ENCODE data around the gene POLA1. TPM values are rescaled to one million over a fixed set of nuclear protein-coding genes. Genes with fewer than 3 reads are reported as not detected.

POLA1 gene
- total RNA-seq, 4 donors from 2014 or later = 9.4 to 15.7 (median 10.0) TPM

DNA sequence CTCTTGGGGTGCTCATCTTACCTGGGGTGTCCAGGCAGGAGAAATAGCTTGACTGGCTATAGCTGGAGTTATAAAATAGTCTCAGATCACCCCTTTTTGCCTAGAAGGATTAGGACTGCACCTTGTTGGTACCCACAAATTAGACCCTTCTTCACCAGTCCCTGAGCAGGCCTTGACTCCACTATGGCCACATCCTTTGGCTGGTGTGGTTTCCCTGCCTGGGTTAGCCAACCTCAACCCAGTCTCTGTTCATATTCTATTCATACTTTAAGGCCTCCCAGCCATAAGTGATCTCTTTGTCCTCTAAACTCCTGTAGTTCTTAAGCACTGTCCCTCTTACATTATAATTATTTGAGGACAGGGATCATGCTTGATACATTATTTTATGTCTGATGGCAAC, 252.7 kb downstream of the POLA1 start:
- DNase-seq (ENCODE audit: extremely low spot score) = no peak
- Histone ChIP-seq H3K9me3 (no peaks in the 10 kb centered on the region), H3K4me1 (no peaks in the 10 kb centered on the region), H3K36me3 (no peaks in the 10 kb centered on the region), H3K27ac (replicated peaks in 1 of 4) (no peak overlapping the region), H3K4me3 (no peak overlapping the region), H3K27me3 (no peaks in the 10 kb centered on the region)
- intact Hi-C loops (cut with DNase I) = no loop called here
- TF ChIP-seq POLR2A (IDR thresholded peaks at IDR 0.05; ENCODE audit: low read depth) = no peak
- TF ChIP-seq, protein P1, sequence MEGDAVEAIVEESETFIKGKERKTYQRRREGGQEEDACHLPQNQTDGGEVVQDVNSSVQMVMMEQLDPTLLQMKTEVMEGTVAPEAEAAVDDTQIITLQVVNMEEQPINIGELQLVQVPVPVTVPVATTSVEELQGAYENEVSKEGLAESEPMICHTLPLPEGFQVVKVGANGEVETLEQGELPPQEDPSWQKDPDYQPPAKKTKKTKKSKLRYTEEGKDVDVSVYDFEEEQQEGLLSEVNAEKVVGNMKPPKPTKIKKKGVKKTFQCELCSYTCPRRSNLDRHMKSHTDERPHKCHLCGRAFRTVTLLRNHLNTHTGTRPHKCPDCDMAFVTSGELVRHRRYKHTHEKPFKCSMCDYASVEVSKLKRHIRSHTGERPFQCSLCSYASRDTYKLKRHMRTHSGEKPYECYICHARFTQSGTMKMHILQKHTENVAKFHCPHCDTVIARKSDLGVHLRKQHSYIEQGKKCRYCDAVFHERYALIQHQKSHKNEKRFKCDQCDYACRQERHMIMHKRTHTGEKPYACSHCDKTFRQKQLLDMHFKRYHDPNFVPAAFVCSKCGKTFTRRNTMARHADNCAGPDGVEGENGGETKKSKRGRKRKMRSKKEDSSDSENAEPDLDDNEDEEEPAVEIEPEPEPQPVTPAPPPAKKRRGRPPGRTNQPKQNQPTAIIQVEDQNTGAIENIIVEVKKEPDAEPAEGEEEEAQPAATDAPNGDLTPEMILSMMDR (IDR thresholded peaks at IDR 0.05) = no peak
- TF ChIP-seq POLR2AphosphoS5 (IDR thresholded peaks at IDR 0.05) = no peak

DNA sequence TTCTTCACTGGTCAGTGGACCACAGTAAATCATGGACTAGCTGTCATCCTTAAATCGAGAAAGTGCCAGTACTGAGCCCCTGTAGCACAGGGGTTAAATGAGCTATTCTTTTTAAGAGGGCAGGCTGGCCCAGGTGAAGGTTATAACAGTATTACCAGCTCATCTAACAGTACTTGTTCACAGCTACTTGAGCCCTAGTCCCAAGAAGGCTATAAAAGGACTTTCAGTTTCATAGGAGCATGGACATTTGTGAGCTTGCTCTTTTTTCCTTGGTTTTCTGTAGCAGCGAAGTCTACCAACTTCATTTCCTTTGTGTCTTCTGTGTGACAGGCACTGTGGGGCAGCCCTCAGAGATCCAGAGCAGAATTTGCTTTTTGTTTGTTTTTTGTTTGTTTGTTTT, 261.0 kb downstream of the POLA1 start:
- H3K27ac ChIP-seq (replicated peaks in 1 of 4) = no peak overlapping the region
- DNase-seq (ENCODE audit: extremely low spot score) = no peak
- intact Hi-C loops (cut with DNase I) = no loop called here
- no peaks in the 10 kb centered on the region for H3K9me3 ChIP-seq
- no peaks in the 10 kb centered on the region for H3K36me3 ChIP-seq
- H3K27me3 ChIP-seq = no peaks in the 10 kb centered on the region
- TF ChIP-seq EP300 (IDR thresholded peaks at IDR 0.05) = no peak
- 58% methylated on average over 2 of the region's 2 CpGs for WGBS
- H3K4me1 ChIP-seq = no peaks in the 10 kb centered on the region
- H3K4me3 ChIP-seq = no peak overlapping the region

DNA sequence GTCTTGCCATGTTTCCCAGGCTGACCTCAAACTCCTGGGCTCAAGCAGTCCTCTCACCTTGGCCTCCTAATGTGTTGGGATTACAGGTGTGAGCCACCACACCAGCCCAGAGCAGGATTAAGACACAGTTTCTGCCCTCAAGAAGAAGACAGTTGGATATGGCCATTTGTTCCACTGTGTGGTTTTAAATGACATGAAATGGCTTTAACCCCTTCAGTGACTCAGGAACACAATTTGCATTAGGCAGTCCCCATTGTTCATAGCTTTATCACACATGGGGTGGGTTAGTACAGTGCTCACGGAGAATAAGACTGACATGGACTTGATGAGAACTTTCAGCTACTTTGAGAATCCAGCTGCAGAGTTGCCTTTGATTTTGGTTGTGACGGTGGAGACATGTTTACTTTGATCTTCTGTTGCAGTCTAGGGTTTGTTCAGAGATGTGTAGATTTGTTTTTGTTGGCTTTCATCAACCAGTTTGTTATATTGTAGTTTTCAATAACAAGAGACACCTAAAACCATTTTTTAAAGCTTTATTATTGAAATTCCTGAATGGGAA, 261.7 kb downstream of the POLA1 start:
- DNase-seq (ENCODE audit: extremely low spot score) = no peak
- no peak overlapping the region for H3K27ac ChIP-seq (replicated peaks in 1 of 4)
- H3K36me3 ChIP-seq = no peaks in the 10 kb centered on the region
- intact Hi-C loops (cut with DNase I) = no loop called here
- no peak for TF ChIP-seq POLR2AphosphoS5 (IDR thresholded peaks at IDR 0.05)
- no peak for TF ChIP-seq POLR2A (IDR thresholded peaks at IDR 0.05; ENCODE audit: low read depth)
- TF ChIP-seq, protein P1 (IDR thresholded peaks at IDR 0.05) = no peak
- TF ChIP-seq EP300 (IDR thresholded peaks at IDR 0.05) = no peak
- H3K4me1 ChIP-seq = no peaks in the 10 kb centered on the region
- 76% methylated on average over 2 of the region's 2 CpGs for WGBS
- H3K27me3 ChIP-seq = no peaks in the 10 kb centered on the region
- no peaks in the 10 kb centered on the region for H3K9me3 ChIP-seq
- H3K4me3 ChIP-seq = no peak overlapping the region

DNA sequence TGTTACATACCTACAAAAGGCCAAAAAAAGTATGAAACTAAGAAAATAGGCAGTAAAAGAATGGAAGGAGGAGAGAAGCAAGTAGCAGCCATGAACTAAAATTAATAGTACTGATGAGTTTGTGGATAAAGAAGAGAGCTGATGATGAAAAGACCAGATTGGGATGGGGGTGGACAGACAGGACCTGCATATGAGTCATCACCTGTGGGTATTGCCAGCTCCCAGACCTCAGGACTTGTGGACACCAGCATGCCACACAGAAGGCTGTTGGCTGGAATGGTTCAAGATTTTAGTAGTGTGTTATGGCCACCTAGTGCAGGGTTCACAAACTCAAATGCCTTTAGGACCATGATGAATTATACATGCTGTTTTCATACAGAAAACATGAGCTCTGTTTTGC, 263.1 kb downstream of the POLA1 start:
- Histone ChIP-seq H3K27me3 (no peaks in the 10 kb centered on the region), H3K4me1 (no peaks in the 10 kb centered on the region)
- intact Hi-C loops (cut with DNase I) = no loop called here

DNA sequence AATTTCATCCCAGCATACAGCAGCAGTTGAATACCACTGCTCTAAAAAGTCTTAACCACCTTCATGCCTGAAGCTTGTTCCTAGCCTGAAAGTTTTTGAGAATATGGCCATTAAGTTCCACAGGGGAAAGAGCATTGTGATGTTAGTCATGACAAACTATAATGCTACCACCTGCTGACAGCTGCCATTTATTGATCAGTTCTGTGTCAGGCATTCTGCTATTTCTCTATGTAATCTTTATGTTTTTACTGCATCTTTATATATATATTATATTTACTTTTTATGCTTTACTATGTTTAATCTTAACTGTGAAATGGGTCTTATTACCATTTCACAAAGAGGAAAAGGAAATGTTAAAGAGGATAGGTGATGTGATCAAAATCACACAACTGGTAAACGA, 268.1 kb downstream of the POLA1 start:
- intact Hi-C loops (cut with DNase I) = no loop called here
- no peaks in the 10 kb centered on the region for H3K9me3 ChIP-seq
- 71% methylated on average over 1 of the region's 1 CpG for WGBS
- H3K4me3 ChIP-seq = no peak overlapping the region
- no peak overlapping the region for H3K27ac ChIP-seq (replicated peaks in 1 of 4)
- TF ChIP-seq POLR2AphosphoS5 (IDR thresholded peaks at IDR 0.05) = no peak
- TF ChIP-seq, protein P1 (IDR thresholded peaks at IDR 0.05) = no peak
- no peak for TF ChIP-seq EP300 (IDR thresholded peaks at IDR 0.05)
- TF ChIP-seq POLR2A (IDR thresholded peaks at IDR 0.05; ENCODE audit: low read depth) = no peak
- no peaks in the 10 kb centered on the region for H3K27me3 ChIP-seq
- no peak for DNase-seq (ENCODE audit: extremely low spot score)
- no peaks in the 10 kb centered on the region for H3K36me3 ChIP-seq
- H3K4me1 ChIP-seq = no peaks in the 10 kb centered on the region

More for the DNA sequence above, 263.1 kb downstream of the POLA1 start:
- no peaks in the 10 kb centered on the region for H3K9me3 ChIP-seq
- TF ChIP-seq POLR2AphosphoS5 (IDR thresholded peaks at IDR 0.05) (no peak), POLR2A (IDR thresholded peaks at IDR 0.05; ENCODE audit: low read depth) (no peak), EP300 (IDR thresholded peaks at IDR 0.05) (no peak)
- no peak overlapping the region for H3K27ac ChIP-seq (replicated peaks in 1 of 4)
- no peak for DNase-seq (ENCODE audit: extremely low spot score)
- H3K4me3 ChIP-seq = no peak overlapping the region
- H3K36me3 ChIP-seq = no peaks in the 10 kb centered on the region

DNA sequence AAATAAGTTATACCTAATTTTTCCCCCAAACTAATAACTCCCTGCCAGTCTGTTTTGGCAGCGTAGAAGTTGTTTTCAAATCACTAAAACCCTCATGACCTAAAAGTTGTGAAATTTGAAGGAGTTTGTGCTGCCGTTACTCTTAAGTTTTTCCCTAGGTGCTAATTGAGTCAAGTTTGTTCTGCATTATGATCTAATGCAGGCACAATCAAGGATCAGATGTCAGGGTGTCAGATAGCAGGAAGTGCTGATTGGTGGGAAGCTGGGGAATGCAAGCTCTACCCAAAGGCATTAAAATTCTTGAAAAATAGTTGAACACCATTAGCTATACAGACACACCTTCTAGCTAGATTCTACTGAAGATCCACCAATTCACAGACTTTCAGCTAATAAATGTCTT, 270.1 kb downstream of the POLA1 start:
- Histone ChIP-seq H3K9me3 (no peaks in the 10 kb centered on the region), H3K27me3 (no peaks in the 10 kb centered on the region), H3K4me3 (no peak overlapping the region), H3K4me1 (no peaks in the 10 kb centered on the region), H3K27ac (replicated peaks in 1 of 4) (no peak overlapping the region), H3K36me3 (no peaks in the 10 kb centered on the region)
- intact Hi-C loops (cut with DNase I) = no loop called here
- 87% methylated on average over 2 of the region's 2 CpGs for WGBS
- TF ChIP-seq, protein P1 (IDR thresholded peaks at IDR 0.05) = no peak
- TF ChIP-seq POLR2AphosphoS5 (IDR thresholded peaks at IDR 0.05) (no peak), EP300 (IDR thresholded peaks at IDR 0.05) (no peak)
- DNase-seq (ENCODE audit: extremely low spot score) = no peak
